Measurements from ENCODE around the gene RPL36A. TPM values are rescaled to one million over a fixed set of nuclear protein-coding genes. Genes with fewer than 3 reads are reported as not detected.

Gene RPL36A
- total and polyA plus RNA-seq, 2 of the 13 experiments (the other 11 are each of a cell fraction or from before 2014, with no cell fraction given) = 1,152 to 1,716 TPM

GRCh38 chrX:101390664-101391525 is at the start of gene RPL36A (continued):
- TF ChIP-seq ZNF687 (CRISPR knock-in tag; IDR thresholded peaks at IDR 0.05) = peak; percentile 74
- TF ChIP-seq HMGXB3 (CRISPR knock-in tag; IDR thresholded peaks at IDR 0.05; ENCODE audit: borderline replicate concordance) = 0 out of 2 replicates have a peak, but pooled peaks have one; percentile 58
- peak; percentile 83 for TF ChIP-seq DMAP1 (CRISPR knock-in tag; IDR thresholded peaks at IDR 0.05)
- TF ChIP-seq SPEN (CRISPR knock-in tag; IDR thresholded peaks at IDR 0.05; ENCODE audit: low read depth) = peak; percentile 87; the same call in 1 of the 2 replicates
- no peak for TF ChIP-seq ATF7 (IDR thresholded peaks at IDR 0.05)
- no peak for TF ChIP-seq ATF7 (CRISPR knock-in tag; IDR thresholded peaks at IDR 0.05)
- TF ChIP-seq SNAPC5 (CRISPR knock-in tag; IDR thresholded peaks at IDR 0.05; ENCODE audit: borderline replicate concordance) = no peak
- TF ChIP-seq ZFP91 (CRISPR knock-in tag; IDR thresholded peaks at IDR 0.05; ENCODE audit: borderline replicate concordance) = peak; percentile 55; the same call in 1 of the 2 replicates
- peak; percentile 33; the same call in 1 of the 2 replicates for TF ChIP-seq FOXA3 (CRISPR knock-in tag; IDR thresholded peaks at IDR 0.05)
- TF ChIP-seq YEATS2 (CRISPR knock-in tag; IDR thresholded peaks at IDR 0.05; ENCODE audit: borderline replicate concordance) = peak; percentile 99
- peak; percentile 36 for TF ChIP-seq NFYB (CRISPR knock-in tag; IDR thresholded peaks at IDR 0.05)
- no peak for TF ChIP-seq ZNF205 (CRISPR knock-in tag; IDR thresholded peaks at IDR 0.05)
- TF ChIP-seq ZBTB21 (CRISPR knock-in tag; IDR thresholded peaks at IDR 0.05) = peak; percentile 32; the same call in 1 of the 2 replicates
- TF ChIP-seq TFE3 (CRISPR knock-in tag; IDR thresholded peaks at IDR 0.05) = peak; percentile 48; the same call in 1 of the 2 replicates
- no peak for TF ChIP-seq CHD4 (IDR thresholded peaks at IDR 0.05; ENCODE audit: borderline replicate concordance, low read length)
- no peak for TF ChIP-seq ZNF556 (CRISPR knock-in tag; IDR thresholded peaks at IDR 0.05; ENCODE audit: borderline replicate concordance)
